ENCODE data around the gene DNAJC6.

DNAJC6 gene

DNA sequence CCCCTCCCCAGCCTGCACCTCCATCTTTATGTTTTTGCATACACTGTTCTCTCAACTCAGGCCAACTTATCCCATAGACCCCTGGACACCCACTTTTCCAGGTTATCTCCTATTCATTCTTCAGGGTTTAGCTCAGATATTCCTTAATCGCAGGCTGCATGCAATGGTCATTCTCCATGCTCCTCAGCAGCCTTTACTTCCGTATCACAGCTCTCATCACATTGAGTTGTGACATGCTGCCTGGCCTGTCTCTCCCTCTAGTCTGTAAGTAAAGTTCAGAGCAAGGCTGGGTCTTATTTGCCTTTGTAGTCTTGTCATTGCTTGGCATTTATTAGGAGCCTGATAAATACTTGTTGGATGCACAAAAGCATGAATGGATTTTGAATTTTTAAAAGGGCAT lies 6.9 kb downstream of the DNAJC6 start:
- Histone ChIP-seq H3K4me1 (ENCODE audit: insufficient read depth, low read length, poor library complexity, severe bottlenecking) (peaks cover 11% of the 10 kb centered on the region), H3K4me2 (ENCODE audit: low read depth, low read length, poor library complexity, severe bottlenecking) (no peak overlapping the region), H3K79me2 (ENCODE audit: insufficient read depth, low read length) (no peaks in the 10 kb centered on the region), H3K9ac (ENCODE audit: low read depth, low read length, poor library complexity, severe bottlenecking) (no peak overlapping the region), H2AFZ (ENCODE audit: low read length) (no peak overlapping the region), H4K20me1 (ENCODE audit: insufficient read depth, low read length, poor library complexity, severe bottlenecking) (no peaks in the 10 kb centered on the region), H3K9me3 (ENCODE audit: insufficient read depth, low read depth, low read length) (peaks cover 3% of the 10 kb centered on the region; the same call in 1 of the 2 replicates), H3K9me2 (replicated peaks; ENCODE audit: low read depth, low read length) (no peaks in the 10 kb centered on the region), H3K27me3 (ENCODE audit: insufficient read depth, low read length, poor library complexity, severe bottlenecking) (no peaks in the 10 kb centered on the region), H3F3A (ENCODE audit: low read depth) (no peaks in the 10 kb centered on the region), H3K4me3 (ENCODE audit: low read length, poor library complexity, severe bottlenecking) (no peak overlapping the region), H3K36me3 (ENCODE audit: insufficient read depth, low read length) (no peaks in the 10 kb centered on the region)
- TF ChIP-seq EZH2phosphoT487 (IDR thresholded peaks at IDR 0.05; ENCODE audit: borderline replicate concordance) = no peak
- TF ChIP-seq, protein P1, sequence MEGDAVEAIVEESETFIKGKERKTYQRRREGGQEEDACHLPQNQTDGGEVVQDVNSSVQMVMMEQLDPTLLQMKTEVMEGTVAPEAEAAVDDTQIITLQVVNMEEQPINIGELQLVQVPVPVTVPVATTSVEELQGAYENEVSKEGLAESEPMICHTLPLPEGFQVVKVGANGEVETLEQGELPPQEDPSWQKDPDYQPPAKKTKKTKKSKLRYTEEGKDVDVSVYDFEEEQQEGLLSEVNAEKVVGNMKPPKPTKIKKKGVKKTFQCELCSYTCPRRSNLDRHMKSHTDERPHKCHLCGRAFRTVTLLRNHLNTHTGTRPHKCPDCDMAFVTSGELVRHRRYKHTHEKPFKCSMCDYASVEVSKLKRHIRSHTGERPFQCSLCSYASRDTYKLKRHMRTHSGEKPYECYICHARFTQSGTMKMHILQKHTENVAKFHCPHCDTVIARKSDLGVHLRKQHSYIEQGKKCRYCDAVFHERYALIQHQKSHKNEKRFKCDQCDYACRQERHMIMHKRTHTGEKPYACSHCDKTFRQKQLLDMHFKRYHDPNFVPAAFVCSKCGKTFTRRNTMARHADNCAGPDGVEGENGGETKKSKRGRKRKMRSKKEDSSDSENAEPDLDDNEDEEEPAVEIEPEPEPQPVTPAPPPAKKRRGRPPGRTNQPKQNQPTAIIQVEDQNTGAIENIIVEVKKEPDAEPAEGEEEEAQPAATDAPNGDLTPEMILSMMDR (conservative IDR thresholded peaks at IDR 0.05; ENCODE audit: low read length) = no peak

DNA sequence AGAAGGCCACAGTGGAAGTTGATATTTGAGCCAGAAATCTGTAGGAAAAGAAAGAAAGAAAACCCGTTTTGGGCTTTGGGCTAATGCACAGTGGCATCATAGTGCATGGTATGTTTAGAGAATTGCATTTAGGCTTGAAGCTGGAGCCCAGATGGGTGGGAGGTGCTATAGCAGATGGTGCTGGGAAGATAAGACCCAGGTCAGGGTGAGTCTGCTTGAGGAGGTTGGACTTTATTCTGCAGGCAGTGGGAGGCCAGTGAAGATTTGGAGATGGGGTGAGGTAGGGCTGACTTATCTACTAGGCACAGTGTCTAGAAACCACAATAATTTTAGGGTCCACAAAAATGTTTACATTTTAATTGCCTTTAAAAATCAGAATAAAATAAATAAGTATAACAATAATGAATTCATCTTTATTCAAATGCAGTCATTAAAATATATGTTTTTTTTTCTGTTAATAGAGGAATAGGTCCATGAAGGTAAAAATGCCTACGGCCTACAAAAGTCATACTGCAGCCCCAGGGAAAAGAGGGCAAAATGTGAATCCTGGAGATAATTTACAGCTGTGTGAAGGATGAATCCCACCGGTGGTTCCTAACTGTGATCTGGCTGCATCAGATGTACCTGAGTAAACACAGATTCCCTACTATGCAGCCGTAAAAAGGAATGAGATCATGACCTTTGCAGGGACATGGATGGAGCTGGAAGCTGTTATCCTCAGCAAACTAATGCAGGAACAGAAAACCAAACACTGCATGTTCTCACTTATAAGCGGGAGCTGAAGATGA lies 8.7 kb downstream of the DNAJC6 start:
- Histone ChIP-seq H3K79me2 (ENCODE audit: insufficient read depth, low read length) (no peaks in the 10 kb centered on the region), H3K9me2 (replicated peaks; ENCODE audit: low read depth, low read length) (no peaks in the 10 kb centered on the region), H3K27me3 (ENCODE audit: insufficient read depth, low read length, poor library complexity, severe bottlenecking) (no peaks in the 10 kb centered on the region), H2AFZ (ENCODE audit: low read length) (no peak overlapping the region), H3K9me3 (ENCODE audit: insufficient read depth, low read depth, low read length) (peaks cover 3% of the 10 kb centered on the region; the same call in 1 of the 2 replicates), H4K20me1 (ENCODE audit: insufficient read depth, low read length, poor library complexity, severe bottlenecking) (no peaks in the 10 kb centered on the region), H3F3A (ENCODE audit: low read depth) (no peaks in the 10 kb centered on the region), H3K4me3 (ENCODE audit: low read length, poor library complexity, severe bottlenecking) (no peak overlapping the region), H3K9ac (ENCODE audit: low read depth, low read length, poor library complexity, severe bottlenecking) (no peak overlapping the region), H3K36me3 (ENCODE audit: insufficient read depth, low read length) (no peaks in the 10 kb centered on the region), H3K4me1 (ENCODE audit: insufficient read depth, low read length, poor library complexity, severe bottlenecking) (peaks cover 11% of the 10 kb centered on the region), H3K4me2 (ENCODE audit: low read depth, low read length, poor library complexity, severe bottlenecking) (peak overlapping the region; percentile 29)
- TF ChIP-seq EZH2phosphoT487 (IDR thresholded peaks at IDR 0.05; ENCODE audit: borderline replicate concordance) = no peak
- TF ChIP-seq, protein P1 (conservative IDR thresholded peaks at IDR 0.05; ENCODE audit: low read length) = no peak

DNA sequence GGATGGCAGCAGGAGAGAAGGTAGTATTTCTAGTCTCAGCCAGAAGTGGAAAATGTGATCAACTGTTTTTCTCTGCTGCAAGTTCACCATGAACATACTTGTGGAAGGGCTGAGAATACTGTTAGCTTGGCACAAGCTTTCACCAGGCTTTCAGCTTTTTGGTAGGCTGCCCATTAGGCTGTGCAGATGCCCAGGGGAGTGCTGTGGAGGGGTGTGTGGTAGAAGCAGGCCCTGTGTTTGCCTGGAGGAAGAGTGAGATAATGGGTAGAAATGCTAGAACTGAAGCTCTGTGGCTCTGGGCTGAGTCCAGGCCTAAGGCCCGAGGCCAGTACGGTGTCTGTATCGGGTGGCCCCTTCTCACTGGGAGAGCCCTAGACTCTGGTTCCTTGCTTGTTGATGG lies 9.8 kb downstream of the DNAJC6 start:
- H2AFZ ChIP-seq (ENCODE audit: low read length) = no peak overlapping the region
- no peaks in the 10 kb centered on the region for H3K36me3 ChIP-seq (ENCODE audit: insufficient read depth, low read length)
- H3K9me2 ChIP-seq (replicated peaks; ENCODE audit: low read depth, low read length) = no peaks in the 10 kb centered on the region
- peaks cover 15% of the 10 kb centered on the region for H3K4me1 ChIP-seq (ENCODE audit: insufficient read depth, low read length, poor library complexity, severe bottlenecking)
- no peak overlapping the region for H3K9ac ChIP-seq (ENCODE audit: low read depth, low read length, poor library complexity, severe bottlenecking)
- TF ChIP-seq, protein P1 (conservative IDR thresholded peaks at IDR 0.05; ENCODE audit: low read length) = no peak
- TF ChIP-seq EZH2phosphoT487 (IDR thresholded peaks at IDR 0.05; ENCODE audit: borderline replicate concordance) = no peak
- H3K4me3 ChIP-seq (ENCODE audit: low read length, poor library complexity, severe bottlenecking) = no peak overlapping the region
- no peaks in the 10 kb centered on the region for H3F3A ChIP-seq (ENCODE audit: low read depth)
- no peaks in the 10 kb centered on the region for H3K79me2 ChIP-seq (ENCODE audit: insufficient read depth, low read length)
- no peaks in the 10 kb centered on the region for H3K27me3 ChIP-seq (ENCODE audit: insufficient read depth, low read length, poor library complexity, severe bottlenecking)
- peaks cover 3% of the 10 kb centered on the region; the same call in 1 of the 2 replicates for H3K9me3 ChIP-seq (ENCODE audit: insufficient read depth, low read depth, low read length)
- no peaks in the 10 kb centered on the region for H4K20me1 ChIP-seq (ENCODE audit: insufficient read depth, low read length, poor library complexity, severe bottlenecking)
- no peak overlapping the region for H3K4me2 ChIP-seq (ENCODE audit: low read depth, low read length, poor library complexity, severe bottlenecking)
